ENCODE data around the gene IDH2. TPM values are rescaled to one million over a fixed set of nuclear protein-coding genes. Genes with fewer than 3 reads are reported as not detected.

IDH2 gene
- total and polyA plus RNA-seq, 2 experiments from 2014 or later, result 67.7 to 104 TPM

GRCh38 chr15:90036343-90036742, 65.9 kb downstream of the IDH2 start:
- Histone ChIP-seq H3K27ac (no peak overlapping the region), H3K4me2 (ENCODE audit: unreplicated experiment) (no peak overlapping the region), H3K4me3 (no peak overlapping the region), H3K9ac (no peak overlapping the region), H3K4me1 (ENCODE audit: insufficient read depth) (peaks cover 28% of the 10 kb centered on the region), H3K36me3 (ENCODE audit: low read depth) (no peaks in the 10 kb centered on the region), H4K20me1 (ENCODE audit: insufficient read depth) (no peaks in the 10 kb centered on the region), H3K9me2 (ENCODE audit: insufficient read depth) (no peaks in the 10 kb centered on the region), H3K27me3 (replicated peaks; ENCODE audit: insufficient read depth) (no peaks in the 10 kb centered on the region), H3K9me3 (ENCODE audit: low read depth) (no peaks in the 10 kb centered on the region), H3K79me2 (ENCODE audit: insufficient read depth) (peaks cover 94% of the 10 kb centered on the region), H3F3A (ENCODE audit: insufficient read depth) (peaks cover 13% of the 10 kb centered on the region; the same call in 1 of the 2 replicates), H2AFZ (no peak overlapping the region)
- no peak for TF ChIP-seq EZH2phosphoT487 (IDR thresholded peaks at IDR 0.05; ENCODE audit: insufficient read depth, low read depth)
- no peak for TF ChIP-seq EZH2 (IDR thresholded peaks at IDR 0.05; ENCODE audit: insufficient read depth, poor library complexity, severe bottlenecking)
- WGBS, 2 experiments (ENCODE audit: low coverage in 1 of 2, low lambda C conversion rate in 2 of 2, missing lambda C conversion rate in 2 of 2), result 78 to 81% methylated on average over 9 of the region's 9 CpGs
- in situ Hi-C loops (cut with MboI), result no loop called here
- DNase-seq, result no peak

- Histone ChIP-seq H3K9me2 (ENCODE audit: insufficient read depth) (no peaks in the 10 kb centered on the region), H3K4me2 (ENCODE audit: unreplicated experiment) (no peak overlapping the region), H4K20me1 (ENCODE audit: insufficient read depth) (no peaks in the 10 kb centered on the region), H2AFZ (no peak overlapping the region), H3K27ac (no peak overlapping the region), H3K9me3 (ENCODE audit: low read depth) (no peaks in the 10 kb centered on the region), H3K27me3 (replicated peaks; ENCODE audit: insufficient read depth) (no peaks in the 10 kb centered on the region), H3K4me3 (no peak overlapping the region), H3F3A (ENCODE audit: insufficient read depth) (peaks cover 19% of the 10 kb centered on the region; the same call in 1 of the 2 replicates), H3K9ac (no peak overlapping the region), H3K36me3 (ENCODE audit: low read depth) (no peaks in the 10 kb centered on the region), H3K79me2 (ENCODE audit: insufficient read depth) (peaks cover 94% of the 10 kb centered on the region), H3K4me1 (ENCODE audit: insufficient read depth) (peaks cover 33% of the 10 kb centered on the region)
- WGBS, 2 experiments (ENCODE audit: low coverage in 1 of 2, low lambda C conversion rate in 2 of 2, missing lambda C conversion rate in 2 of 2), result 89 to 90% methylated on average over 8 to 10 of the region's 10 CpGs
- in situ Hi-C loops (cut with MboI), result no loop called here
- no peak for TF ChIP-seq EZH2phosphoT487 (IDR thresholded peaks at IDR 0.05; ENCODE audit: insufficient read depth, low read depth)
- TF ChIP-seq EZH2 (IDR thresholded peaks at IDR 0.05; ENCODE audit: insufficient read depth, poor library complexity, severe bottlenecking), result no peak
- DNase-seq, result no peak
These were observed 66.4 kb downstream of the IDH2 start for GRCh38 chr15:90035840-90036230.

- 91 to 92% methylated on average over 19 of the region's 19 CpGs for WGBS, 2 experiments (ENCODE audit: low coverage in 1 of 2, low lambda C conversion rate in 2 of 2, missing lambda C conversion rate in 2 of 2)
- Histone ChIP-seq H3K36me3 (ENCODE audit: low read depth) (no peaks in the 10 kb centered on the region), H3K27me3 (replicated peaks; ENCODE audit: insufficient read depth) (no peaks in the 10 kb centered on the region), H3K9me3 (ENCODE audit: low read depth) (no peaks in the 10 kb centered on the region), H3K9ac (no peak overlapping the region), H3F3A (ENCODE audit: insufficient read depth) (peaks cover 19% of the 10 kb centered on the region; the same call in 1 of the 2 replicates), H3K4me3 (no peak overlapping the region), H2AFZ (no peak overlapping the region), H3K27ac (0 out of 2 replicates have a peak overlapping the region, but pooled peaks have one; percentile 46), H3K4me1 (ENCODE audit: insufficient read depth) (peaks cover 34% of the 10 kb centered on the region), H3K9me2 (ENCODE audit: insufficient read depth) (no peaks in the 10 kb centered on the region), H3K79me2 (ENCODE audit: insufficient read depth) (peaks cover 94% of the 10 kb centered on the region), H3K4me2 (ENCODE audit: unreplicated experiment) (no peak overlapping the region), H4K20me1 (ENCODE audit: insufficient read depth) (no peaks in the 10 kb centered on the region)
- in situ Hi-C loops (cut with MboI), result no loop called here
- DNase-seq, result no peak
- TF ChIP-seq EZH2phosphoT487 (IDR thresholded peaks at IDR 0.05; ENCODE audit: insufficient read depth, low read depth) (no peak), EZH2 (IDR thresholded peaks at IDR 0.05; ENCODE audit: insufficient read depth, poor library complexity, severe bottlenecking) (no peak)
These were observed 67.0 kb downstream of the IDH2 start for GRCh38 chr15:90035095-90035839.

GRCh38 chr15:90033448-90033847, 68.8 kb downstream of the IDH2 start:
- H3K4me2 ChIP-seq (ENCODE audit: unreplicated experiment), result no peak overlapping the region
- no peaks in the 10 kb centered on the region for H3K27me3 ChIP-seq (replicated peaks; ENCODE audit: insufficient read depth)
- no peak for TF ChIP-seq EZH2 (IDR thresholded peaks at IDR 0.05; ENCODE audit: insufficient read depth, poor library complexity, severe bottlenecking)
- no peak for TF ChIP-seq EZH2phosphoT487 (IDR thresholded peaks at IDR 0.05; ENCODE audit: insufficient read depth, low read depth)
- peaks cover 92% of the 10 kb centered on the region for H3K79me2 ChIP-seq (ENCODE audit: insufficient read depth)
- WGBS, 2 experiments (ENCODE audit: low coverage in 1 of 2, low lambda C conversion rate in 2 of 2, missing lambda C conversion rate in 2 of 2), result 86 to 90% methylated on average over 6 of the region's 6 CpGs
- no peak overlapping the region for H3K27ac ChIP-seq
- H4K20me1 ChIP-seq (ENCODE audit: insufficient read depth), result no peaks in the 10 kb centered on the region
- peaks cover 19% of the 10 kb centered on the region; the same call in 1 of the 2 replicates for H3F3A ChIP-seq (ENCODE audit: insufficient read depth)
- in situ Hi-C loops (cut with MboI), result no loop called here
- DNase-seq, result no peak
- no peaks in the 10 kb centered on the region for H3K9me3 ChIP-seq (ENCODE audit: low read depth)
- H3K9ac ChIP-seq, result no peak overlapping the region
- H3K4me1 ChIP-seq (ENCODE audit: insufficient read depth), result peaks cover 33% of the 10 kb centered on the region
- no peak overlapping the region for H2AFZ ChIP-seq
- no peak overlapping the region for H3K4me3 ChIP-seq
- H3K9me2 ChIP-seq (ENCODE audit: insufficient read depth), result no peaks in the 10 kb centered on the region
- H3K36me3 ChIP-seq (ENCODE audit: low read depth), result no peaks in the 10 kb centered on the region

Small RNA genes lying within 50 kb of the gene (small RNA-seq; reads per million reads assigned to genes)
- gene RF00066 (ENCODE audit: low read depth, low replicate concordance), result not detected

Other genes with a start within 250 kb of the IDH2 start
- 78.7 and 85.0 TPM in 2 replicates for gene AP3S2, start 208.5 kb downstream of the IDH2 start, total RNA-seq (2014; rRNA removed; shearing (Covaris generic))
- gene AP3S2, start 208.5 kb downstream of the IDH2 start, polyA plus RNA-seq (2016; fragmentation: Nextera tagmentation; extraction: Ambion mirVana), result 23.7 and 27.0 TPM in 2 replicates
- 8.7 and 9.0 TPM in 2 replicates for gene ARPIN, start 189.5 kb downstream of the IDH2 start, total RNA-seq (2014; rRNA removed; shearing (Covaris generic))
- 5.4 and 6.0 TPM in 2 replicates for gene ARPIN, start 189.5 kb downstream of the IDH2 start, polyA plus RNA-seq (2016; fragmentation: Nextera tagmentation; extraction: Ambion mirVana)
- 12.0 and 18.2 TPM in 2 replicates for gene ZNF710, start 101.1 kb downstream of the IDH2 start, total RNA-seq (2014; rRNA removed; shearing (Covaris generic))
- 2.8 and 2.9 TPM in 2 replicates for gene ZNF710, start 101.1 kb downstream of the IDH2 start, polyA plus RNA-seq (2016; fragmentation: Nextera tagmentation; extraction: Ambion mirVana)
- gene SEMA4B, start 98.9 kb upstream of the IDH2 start, total RNA-seq (2014; rRNA removed; shearing (Covaris generic)), result 3.2 and 3.6 TPM in 2 replicates
- gene SEMA4B, start 98.9 kb upstream of the IDH2 start, polyA plus RNA-seq (2016; fragmentation: Nextera tagmentation; extraction: Ambion mirVana), result 4.5 and 4.7 TPM in 2 replicates
- gene CIB1, start 131.5 kb upstream of the IDH2 start, total RNA-seq (2014; rRNA removed; shearing (Covaris generic)), result 30.7 and 45.8 TPM in 2 replicates
- gene CIB1, start 131.5 kb upstream of the IDH2 start, polyA plus RNA-seq (2016; fragmentation: Nextera tagmentation; extraction: Ambion mirVana), result 123 and 129 TPM in 2 replicates
- 9.0 TPM in 2 replicates for gene GDPGP1, start 131.7 kb upstream of the IDH2 start, total RNA-seq (2014; rRNA removed; shearing (Covaris generic))
- 1.3 TPM in 2 replicates for gene GDPGP1, start 131.7 kb upstream of the IDH2 start, polyA plus RNA-seq (2016; fragmentation: Nextera tagmentation; extraction: Ambion mirVana)
- gene TTLL13, start 147.1 kb upstream of the IDH2 start, total RNA-seq (2014; rRNA removed; shearing (Covaris generic)), result not detected in 2 replicates
- gene TTLL13, start 147.1 kb upstream of the IDH2 start, polyA plus RNA-seq (2016; fragmentation: Nextera tagmentation; extraction: Ambion mirVana), result not detected in 2 replicates
- gene NGRN, start 163.2 kb upstream of the IDH2 start, total RNA-seq (2014; rRNA removed; shearing (Covaris generic)), result 98.8 and 122 TPM in 2 replicates
- 99.5 and 107 TPM in 2 replicates for gene NGRN, start 163.2 kb upstream of the IDH2 start, polyA plus RNA-seq (2016; fragmentation: Nextera tagmentation; extraction: Ambion mirVana)
- 0.22 and 0.51 TPM in 2 replicates for gene ZNF774, start 249.8 kb upstream of the IDH2 start, total RNA-seq (2014; rRNA removed; shearing (Covaris generic))
- gene ZNF774, start 249.8 kb upstream of the IDH2 start, polyA plus RNA-seq (2016; fragmentation: Nextera tagmentation; extraction: Ambion mirVana), result 0.66 and 1.6 TPM in 2 replicates